ENCODE data around the gene PACRG.

PACRG gene

DNA sequence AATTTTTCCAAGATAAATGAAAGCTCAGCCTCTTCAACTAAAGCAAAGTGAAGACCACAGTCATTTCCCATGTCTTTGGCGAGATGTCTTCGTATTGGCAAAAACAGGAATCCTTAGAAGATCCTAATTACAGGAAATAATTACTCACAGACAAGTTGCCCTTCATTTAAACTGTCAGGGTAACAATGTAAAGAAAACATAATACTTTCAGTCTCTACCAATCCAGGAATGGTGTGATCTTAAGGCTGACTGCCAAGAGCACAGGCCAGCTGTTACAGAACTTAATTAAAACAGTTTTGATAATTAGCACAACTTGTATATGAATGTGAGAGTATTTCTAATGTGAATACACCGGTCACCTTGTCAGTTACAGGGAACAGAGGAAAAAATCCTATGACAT is 292.2 kb downstream of the PACRG start:
- no peak for DNase-seq

GRCh38 chr6:163021054-163021453 is 293.3 kb downstream of the PACRG start:
- DNase-seq, result no peak

DNA sequence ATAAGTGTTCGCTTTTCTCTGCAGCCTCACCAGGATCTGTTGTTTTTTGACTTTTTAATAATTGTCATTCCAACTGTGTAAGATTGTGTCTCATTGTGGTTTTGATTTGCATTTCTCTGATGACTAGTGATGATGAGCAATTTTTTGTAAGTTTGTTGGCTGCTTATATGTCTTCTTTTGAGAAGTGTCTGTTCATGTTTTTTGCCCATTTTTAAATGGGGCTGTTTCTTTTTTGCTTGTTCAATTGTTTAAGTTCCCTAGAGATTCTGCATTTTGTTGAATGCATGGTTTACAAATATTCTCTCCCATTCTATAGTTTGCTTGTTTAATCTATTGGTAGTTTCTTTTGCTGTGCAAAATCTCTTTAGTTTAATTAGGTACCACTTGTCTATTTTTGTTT is 295.9 kb downstream of the PACRG start:
- no peak for DNase-seq

DNA sequence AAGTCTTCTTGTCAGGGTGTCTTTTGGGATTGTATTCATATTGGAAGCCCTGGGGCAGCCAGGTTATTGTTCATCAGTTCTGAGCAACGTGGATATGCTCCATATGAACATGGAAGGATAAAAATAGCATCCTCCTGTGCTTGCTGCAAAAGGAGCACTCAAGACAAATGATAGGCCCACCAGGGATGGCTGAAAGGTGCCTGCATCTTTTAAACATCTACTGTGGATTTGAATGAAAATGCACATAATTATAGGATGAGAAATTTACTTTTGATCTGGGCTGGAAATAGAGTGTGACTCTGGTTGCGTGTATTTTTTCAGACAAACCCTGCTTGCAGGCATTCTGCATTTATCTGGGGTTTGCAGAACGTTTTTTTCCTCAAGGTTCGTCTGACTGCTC is 299.1 kb downstream of the PACRG start:
- no peak for DNase-seq

GRCh38 chr6:163030980-163031379 is 303.2 kb downstream of the PACRG start:
- DNase-seq, result no peak

DNA sequence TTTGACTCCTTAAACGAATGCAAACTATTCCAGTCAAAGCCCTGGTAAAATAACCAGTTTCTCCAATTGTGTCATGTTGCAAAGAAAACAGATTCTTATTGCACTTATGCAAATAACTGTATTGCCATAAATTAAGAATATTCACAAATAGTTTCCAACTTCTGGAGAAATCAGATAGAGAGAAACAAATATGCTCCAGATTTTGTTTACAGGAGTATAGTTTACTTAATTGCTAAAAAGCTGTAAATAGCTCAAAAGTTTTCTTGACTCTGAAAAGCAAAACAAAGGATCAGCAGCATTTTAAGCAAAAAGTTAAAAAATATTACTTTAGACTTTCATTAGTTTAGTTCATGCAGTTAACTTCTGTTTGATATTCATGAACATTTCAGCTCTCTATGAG is 304.2 kb downstream of the PACRG start:
- DNase-seq, result no peak

GRCh38 chr6:163036160-163036645 is 308.4 kb downstream of the PACRG start:
- DNase-seq, result no peak

GRCh38 chr6:163038317-163038716 is 310.5 kb downstream of the PACRG start:
- no peak for DNase-seq

DNA sequence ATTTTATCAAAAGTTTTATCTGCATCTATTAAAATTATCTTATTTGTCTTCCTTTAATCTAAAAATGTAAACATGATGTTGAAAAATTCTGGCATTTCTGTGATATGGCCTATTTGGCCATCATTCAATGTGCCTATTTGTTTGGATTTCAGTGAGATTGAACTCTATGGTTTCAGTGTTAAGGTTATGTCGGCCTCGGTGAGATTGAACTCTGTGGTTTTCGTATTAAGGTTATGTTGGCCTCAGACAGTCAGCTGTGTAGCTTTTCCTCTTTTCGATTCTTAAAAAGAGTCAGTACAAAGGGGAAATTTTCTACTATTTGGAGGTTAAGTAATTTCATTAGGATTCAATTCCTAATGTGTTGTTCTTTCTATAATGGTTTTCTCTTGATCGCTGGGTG is 320.6 kb downstream of the PACRG start:
- DNase-seq, result no peak

- DNase-seq, result no peak
Observed at GRCh38 chr6:163053667-163054344, 326.0 kb downstream of the PACRG start.

DNA sequence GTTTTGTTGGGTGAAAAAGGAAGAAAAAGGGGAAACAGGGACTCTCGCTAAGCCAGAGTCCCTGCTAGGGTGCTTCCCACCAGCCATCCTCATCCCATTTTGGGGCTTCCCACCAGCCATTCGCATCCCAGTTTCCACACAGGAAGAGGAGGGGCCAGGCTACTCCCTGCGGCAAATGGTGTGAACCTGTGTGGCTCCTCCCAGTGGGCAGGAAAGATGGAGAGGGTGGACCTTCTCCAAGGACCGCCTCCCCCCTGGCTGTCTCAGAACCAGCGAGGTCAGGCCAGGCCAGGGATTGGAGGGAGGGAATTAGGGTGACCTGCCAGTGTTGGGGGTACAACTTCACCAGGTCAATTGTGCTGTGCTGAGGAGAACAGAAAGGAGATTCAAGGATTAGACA is 326.9 kb downstream of the PACRG start:
- no peak for DNase-seq

GRCh38 chr6:163057260-163057659 is 329.5 kb downstream of the PACRG start:
- no peak for DNase-seq

DNA sequence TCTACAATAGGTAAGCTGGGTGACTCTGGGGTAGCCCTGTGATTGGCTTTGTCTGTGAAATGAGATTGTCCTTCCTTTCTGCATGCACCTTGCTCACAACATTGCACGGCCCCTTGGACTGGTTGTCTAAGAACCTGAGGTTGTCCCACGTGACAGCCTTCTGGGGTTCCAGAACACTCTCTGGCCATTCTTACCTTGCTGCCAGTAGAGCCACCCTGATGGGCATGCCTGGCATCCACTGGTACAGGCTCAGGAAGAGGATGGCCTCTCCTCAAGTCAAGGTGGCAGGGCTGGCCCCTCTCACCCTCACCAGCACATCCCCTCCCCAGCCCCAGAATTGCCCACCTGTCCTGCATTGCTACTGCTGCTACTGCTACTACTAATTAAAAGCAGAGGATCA is 335.0 kb downstream of the PACRG start:
- DNase-seq, result no peak

DNA sequence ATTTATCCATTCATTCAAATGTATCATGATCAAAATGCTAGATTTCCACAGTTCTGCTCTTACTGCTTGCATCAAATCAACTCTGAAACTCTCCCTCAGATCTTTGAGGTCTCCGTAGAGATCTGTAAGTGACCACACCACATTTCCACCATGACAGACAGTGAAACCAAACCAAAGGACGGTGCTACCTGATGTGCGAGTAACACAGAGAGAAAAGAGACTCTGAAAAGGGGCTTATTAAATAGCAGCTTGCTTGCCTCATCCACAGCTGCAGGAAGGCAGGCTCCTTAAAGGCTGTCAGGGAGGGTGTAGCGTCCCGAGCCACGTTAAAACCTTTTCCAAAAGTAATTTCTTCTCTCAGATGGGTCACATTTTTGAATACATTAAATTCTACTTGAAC is 335.8 kb downstream of the PACRG start:
- no peak for DNase-seq

DNA sequence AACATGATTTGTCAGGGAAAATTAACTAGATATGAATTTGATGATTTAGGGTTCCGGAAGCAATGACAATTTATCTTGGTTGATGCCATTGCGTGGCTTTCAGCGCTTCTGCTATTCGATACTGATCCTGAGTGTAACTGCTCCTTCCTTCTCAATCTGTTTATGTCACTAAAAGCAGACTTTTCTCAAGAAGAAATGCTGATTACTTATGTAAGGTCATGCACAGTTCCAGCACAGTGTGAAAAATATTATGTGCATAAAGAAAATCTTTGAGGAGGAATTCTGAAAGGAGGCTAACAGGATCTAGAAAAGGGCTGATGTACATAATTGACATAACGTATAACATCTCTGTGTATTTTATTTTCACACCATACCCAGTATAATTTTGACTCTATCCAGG is 336.6 kb downstream of the PACRG start:
- no peak for DNase-seq

GRCh38 chr6:163066200-163066599 is 338.4 kb downstream of the PACRG start:
- DNase-seq, result no peak

DNA sequence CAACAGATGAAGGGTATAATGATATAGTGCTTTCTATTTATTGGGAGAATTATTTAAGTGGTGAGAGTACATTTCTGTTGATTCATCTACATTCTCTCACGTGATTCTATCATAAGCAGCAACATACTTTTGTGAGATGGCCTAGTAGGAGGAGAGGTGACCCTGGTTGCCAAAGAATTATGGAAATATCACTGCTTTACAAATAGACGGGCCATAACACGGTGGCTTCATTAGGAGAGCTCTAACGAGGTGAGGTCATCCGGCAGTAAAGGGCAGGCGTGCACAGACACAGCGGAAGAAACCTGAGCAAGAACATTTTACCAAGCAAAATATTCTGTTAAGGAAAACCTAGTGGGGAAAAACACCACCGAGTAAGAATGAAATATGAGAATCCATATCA is 349.4 kb downstream of the PACRG start:
- no peak for DNase-seq

DNA sequence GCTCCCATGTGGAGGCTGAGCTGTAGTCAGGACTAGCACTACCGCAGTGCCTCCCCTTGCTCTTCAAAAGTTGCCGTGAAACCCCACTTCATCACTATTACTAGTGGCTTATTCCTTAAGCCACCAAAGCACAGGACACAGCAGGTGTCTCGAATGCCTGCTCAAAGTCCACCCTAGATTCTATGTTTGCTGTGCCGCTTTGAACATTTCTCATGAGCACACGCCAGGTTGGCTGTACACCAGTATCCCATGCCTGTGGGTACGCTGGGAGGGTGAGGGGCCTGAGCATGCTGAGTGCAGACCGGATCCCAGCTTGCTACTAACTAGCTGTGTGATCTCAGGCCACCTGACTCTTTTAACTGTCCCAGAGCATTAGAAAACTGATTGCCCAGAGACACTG is 350.9 kb downstream of the PACRG start:
- DNase-seq, result no peak

GRCh38 chr6:163080228-163080627 is 352.5 kb downstream of the PACRG start:
- DNase-seq, result no peak

DNA sequence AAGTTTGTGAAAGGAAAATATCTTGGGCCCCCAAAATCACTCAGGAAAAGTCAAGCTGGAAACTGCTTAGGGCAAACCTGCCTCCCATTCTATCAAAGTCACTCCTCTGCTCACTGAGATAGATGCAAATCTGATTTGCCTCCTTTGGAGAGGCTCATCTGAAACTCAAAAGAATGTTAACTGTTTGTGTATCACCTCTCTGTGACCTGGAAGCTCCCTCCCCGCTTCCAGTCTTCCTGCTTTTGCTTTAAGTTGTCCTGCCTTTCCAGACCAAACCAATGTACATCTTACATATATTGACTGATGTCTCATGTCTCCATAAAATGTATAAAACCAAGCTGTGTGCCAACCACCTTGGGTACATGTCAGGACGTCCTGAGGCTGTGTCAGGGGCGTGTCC is 355.4 kb downstream of the PACRG start:
- no peak for DNase-seq

GRCh38 chr6:163085426-163085825 is 357.7 kb downstream of the PACRG start:
- no peak for DNase-seq

DNA sequence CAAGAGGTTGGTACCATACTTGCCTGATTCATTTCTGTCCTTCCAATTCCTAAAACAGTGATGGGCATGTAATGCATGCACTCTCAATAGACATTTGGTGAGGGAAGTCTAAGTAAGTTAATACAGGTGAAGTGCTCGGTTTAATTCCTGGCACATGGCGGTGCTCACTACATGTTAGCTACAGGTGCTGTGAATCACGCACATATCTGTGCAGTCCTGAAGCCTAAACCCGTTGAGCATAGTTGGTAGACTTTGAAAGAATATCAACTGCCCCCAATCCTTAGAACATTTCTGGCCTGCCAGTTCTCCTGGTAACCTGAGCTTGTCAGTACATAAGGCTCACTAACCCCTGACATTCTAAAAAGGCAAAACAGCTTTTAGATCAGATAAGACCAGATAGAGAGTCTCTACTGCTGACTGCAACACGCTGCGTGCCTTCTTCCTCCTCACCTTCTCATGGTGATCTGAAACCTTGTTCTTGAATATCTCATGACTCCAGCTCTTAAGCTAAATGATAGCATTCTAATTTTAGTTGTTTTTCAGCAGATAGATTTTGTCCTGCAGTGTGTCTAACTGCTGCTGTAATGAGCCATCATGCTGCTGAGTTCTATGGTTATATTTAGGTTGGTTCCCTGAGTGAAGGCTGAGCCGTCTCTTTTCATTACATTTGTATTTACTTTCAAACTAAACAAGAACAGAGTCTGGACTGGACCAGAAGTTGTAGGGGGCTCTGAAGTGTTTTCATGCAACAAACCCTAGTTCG is 358.3 kb downstream of the PACRG start:
- no peak for DNase-seq

- DNase-seq, result no peak
Observed at GRCh38 chr6:163086624-163086920, 358.8 kb downstream of the PACRG start.

DNA sequence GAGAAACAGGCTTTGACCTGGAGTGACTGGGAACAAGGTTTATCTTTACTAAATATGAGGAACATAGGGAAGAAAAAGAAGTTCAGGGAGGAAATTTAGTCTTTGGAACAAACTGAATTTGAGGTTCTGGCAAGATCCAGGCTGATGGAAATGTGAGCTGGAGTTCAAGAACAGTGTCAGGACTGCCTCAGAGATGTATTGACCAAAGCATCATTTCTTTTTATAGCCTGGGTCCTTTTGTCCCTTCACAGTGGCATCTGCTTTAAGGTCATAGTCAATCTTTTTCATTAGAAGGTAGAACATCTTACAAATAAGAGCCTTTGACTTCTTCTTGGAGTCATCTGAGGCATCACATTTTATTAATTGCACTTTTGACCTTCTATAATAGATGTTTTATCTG is 360.2 kb downstream of the PACRG start:
- DNase-seq, result no peak

DNA sequence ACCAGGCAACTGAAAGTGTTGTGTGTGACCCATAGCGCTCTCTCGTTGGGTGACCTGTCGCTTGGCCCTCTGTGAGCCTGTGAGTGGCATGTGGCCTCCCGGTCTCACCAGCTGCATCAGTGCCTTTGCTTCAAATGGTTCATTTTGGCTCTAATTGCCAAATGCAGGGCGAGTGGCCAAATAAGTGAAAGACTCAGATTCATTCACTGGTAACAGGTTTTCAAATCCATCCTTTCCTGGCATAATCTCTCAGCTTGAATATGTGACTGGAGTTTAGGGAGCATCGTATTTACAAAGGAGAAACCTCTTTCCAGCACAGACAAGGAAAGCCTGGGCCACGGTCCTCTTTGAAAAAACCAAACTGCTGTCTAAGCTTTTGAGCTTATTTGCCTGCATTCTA is 365.1 kb downstream of the PACRG start:
- DNase-seq, result no peak
